NCI-H2029 (cell line): ENCODE results near the gene SLC2A6.

Source experiments
- DNase-seq: peaks from one replicate; lab custom pipeline; 2025; lab: John Stamatoyannopoulos, UW

The SLC2A6 gene, protein sequence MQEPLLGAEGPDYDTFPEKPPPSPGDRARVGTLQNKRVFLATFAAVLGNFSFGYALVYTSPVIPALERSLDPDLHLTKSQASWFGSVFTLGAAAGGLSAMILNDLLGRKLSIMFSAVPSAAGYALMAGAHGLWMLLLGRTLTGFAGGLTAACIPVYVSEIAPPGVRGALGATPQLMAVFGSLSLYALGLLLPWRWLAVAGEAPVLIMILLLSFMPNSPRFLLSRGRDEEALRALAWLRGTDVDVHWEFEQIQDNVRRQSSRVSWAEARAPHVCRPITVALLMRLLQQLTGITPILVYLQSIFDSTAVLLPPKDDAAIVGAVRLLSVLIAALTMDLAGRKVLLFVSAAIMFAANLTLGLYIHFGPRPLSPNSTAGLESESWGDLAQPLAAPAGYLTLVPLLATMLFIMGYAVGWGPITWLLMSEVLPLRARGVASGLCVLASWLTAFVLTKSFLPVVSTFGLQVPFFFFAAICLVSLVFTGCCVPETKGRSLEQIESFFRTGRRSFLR

DNA sequence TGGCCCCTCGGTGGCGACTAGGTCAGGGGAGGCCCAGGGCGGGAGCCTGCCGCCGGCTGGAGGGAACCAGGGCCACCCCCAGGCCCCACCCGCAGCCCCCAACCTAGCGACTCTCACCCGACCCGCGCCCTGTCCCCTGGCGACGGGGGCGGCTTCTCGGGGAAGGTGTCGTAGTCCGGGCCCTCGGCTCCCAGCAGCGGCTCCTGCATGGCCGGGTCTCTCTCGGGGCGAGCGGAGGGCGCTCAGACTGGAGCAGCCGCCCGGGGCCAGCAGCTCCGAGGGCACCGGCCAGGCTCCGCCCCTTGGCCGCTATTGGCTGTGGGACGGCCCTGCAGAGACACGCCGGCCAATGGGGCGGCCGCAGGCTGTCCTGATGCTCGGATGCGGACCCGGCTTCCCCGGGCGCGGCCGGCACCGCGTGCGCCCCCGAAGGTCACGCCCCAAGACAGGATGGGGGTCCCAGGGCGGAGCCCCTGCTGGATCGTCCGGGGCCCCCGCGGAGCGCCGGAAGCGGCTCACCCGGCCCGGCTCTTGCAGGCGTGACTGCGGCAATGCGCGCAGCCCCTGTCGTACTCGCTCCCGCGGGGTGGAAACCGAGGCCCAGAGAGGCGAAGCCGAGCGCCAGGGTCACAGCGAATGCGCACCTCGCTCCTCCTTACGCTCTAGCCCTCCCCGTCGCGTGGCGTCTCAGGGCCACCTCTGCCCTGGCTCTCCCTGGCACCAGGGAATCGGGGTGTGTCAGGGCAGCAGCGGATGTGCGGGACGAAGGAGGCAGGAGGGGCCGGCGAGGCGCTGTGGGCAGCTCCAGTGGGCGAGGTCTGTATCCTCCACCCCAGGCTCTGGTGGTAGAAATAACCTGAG, at the start of gene SLC2A6:
TSS of gene SLC2A6 (minus strand) at position 249 of the 861 bp plus-strand sequence. CDS start at position 209, 40 bp downstream.
- peak; percentile 49 for DNase-seq

DNA sequence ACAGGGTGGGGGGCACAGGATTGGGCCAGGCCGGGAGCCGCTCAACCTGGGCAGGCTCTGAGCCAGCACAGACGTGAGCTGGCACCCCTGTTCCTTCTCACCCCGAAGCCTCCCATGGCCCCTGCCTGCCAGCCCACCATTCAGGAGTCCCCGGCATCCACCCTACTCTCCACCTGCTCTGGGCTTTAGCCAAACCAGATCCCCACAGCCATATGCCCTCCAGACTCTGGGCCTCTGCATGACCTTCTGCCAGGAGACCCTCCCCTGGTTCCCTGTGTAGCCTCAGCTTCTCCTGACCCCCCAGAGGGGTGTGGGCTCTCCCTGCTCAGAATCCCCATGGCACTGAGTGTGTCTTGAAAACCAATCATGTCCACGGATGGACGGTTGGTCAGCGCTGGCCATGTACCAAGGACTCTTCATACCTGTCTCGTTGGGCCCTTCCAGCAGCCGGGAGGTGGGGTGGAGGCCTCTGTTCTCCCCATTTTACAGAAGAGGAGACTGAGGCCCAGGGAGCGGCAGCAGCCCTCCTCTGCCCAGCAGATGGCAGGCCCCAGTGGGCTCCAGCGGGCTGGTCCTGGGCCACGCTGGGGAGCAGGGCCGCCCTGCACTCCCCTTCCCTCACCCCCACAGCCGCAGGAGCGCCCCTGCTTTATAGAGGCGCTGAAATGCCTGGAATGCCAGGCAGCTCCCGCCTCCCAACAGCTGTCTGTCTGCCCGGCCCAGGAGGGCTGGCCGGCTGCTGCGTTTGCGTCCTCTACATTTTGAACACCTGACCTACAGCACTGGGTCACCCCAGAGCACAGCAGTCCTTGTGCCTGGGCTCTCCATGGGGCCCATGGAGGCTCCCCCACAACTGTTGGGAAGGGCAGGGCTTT, 49.3 kb upstream of the SLC2A6 start:
- DNase-seq = no peak

DNA sequence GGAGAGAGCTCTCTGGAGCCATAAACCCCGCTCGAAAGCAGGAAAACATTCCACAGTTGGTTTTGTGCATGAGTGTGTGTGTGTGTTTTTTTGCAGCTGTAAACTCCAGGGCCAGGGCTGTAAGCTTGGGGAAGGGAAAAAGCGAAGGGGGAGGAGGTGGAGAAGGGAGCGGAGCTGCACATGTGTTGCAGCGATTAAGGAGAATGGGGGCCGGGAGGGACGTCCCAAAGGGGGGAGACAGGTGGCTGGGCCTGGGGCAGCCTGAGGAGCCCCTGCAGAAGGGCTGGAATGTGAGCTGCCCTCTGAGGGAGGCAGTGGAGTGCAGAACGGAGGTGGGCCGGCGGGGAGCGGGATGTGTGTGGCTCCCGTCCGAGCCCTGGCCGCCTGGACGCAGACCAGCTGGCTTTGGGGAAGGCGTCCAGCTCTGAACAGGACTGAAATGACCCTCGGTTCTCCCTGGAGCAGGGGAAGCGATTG, 48.6 kb upstream of the SLC2A6 start:
- no peak for DNase-seq

DNA sequence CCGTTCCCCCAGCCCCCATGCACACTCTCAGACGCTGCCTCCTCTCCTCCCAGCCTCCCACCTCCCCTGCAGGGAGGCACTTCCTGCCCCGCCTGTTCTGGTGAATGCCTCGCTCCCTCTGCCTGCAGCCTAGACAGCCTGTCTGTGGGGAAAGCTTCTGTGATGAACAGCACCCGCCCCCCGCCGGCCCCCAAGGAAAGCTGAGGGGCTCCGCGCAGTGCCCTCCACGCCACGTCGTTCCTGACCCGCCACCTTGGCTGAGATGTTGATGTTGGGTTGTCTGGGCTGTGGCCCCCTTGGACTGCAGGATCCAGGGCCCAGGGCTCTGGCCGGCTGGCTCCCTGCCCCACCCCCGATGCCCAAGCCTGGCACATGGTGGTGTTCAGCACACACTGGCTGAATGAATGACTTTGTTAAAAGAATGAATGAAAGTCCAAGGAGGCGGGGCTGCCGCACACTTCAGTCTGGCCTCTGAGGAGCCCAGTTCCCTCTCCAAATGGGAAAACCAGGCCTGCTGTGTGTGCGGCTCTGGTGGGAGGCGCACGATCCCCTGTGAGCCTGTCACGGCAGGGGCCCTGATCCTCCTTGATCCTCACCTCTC, 47.9 kb upstream of the SLC2A6 start:
- DNase-seq = no peak

DNA sequence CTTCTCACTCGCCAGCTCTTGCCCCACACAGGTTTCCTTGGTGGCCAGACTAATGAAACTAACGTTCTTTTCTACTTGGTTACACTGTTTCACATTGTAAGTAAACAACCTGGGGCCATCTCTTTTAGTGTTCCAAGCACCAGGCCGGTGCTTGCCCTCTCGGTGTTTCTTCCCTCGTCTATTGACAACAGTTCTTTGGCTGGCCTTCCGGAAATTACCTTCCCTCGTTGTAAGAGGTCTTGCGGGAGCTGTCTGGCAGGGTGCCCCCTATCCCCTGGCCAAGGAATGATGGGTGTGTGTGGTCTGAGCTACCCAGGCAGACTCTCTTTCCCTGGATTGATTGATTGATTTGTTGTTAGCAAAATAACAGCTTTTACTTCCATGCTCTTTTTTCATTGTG, 46.8 kb upstream of the SLC2A6 start:
- no peak for DNase-seq

DNA sequence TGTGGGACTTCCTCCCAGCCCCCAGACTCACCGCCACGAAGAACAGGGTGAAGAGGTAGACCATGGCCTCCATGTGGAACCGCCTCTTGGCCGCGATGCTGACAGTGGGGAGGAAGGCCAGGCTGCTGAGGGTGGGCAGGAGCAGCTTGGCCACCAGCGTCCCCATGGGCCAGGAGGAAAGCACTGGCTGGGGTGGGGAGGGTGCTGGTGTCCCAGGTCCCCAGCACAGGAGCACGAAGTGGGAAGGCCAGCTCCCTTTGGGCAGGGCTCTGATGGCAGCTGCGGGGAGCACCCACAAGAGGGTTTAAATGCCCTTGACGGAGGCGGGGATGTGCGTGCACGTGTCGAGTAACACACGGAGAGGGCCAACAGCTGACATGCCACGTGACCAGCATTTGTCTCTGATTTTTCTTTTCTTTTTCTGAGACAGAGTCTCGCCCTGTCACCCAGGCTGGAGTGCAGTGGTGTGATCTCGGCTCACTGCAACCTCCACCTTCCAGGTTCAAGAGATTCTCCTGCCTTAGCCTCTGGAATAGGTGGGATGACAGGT, 45.9 kb upstream of the SLC2A6 start, which contains the start of gene MYMK:
TSS of gene MYMK (minus strand) at position 281 of the 550 bp plus-strand sequence. CDS start at position 166, 115 bp downstream.
- DNase-seq = no peak

DNA sequence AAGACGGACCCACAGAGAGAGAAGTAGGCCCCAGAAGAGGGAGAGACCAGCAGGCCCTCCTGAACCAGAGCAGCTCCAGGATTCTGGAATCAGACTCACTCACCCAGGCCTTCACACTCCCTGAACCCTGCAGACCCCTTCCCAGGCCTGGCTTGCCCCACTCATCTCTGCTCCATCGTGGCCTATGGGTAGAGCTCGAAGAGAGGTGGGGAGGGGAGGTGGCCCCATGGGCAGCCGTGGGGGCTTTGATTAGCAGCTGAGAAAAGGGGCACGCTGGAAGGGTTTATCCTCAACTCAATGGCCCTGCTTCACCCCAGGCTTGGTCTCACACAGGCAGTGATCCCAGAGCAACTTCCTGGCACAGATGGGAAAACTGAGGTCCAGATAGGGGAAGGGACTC, 45.2 kb upstream of the SLC2A6 start:
- no peak for DNase-seq

DNA sequence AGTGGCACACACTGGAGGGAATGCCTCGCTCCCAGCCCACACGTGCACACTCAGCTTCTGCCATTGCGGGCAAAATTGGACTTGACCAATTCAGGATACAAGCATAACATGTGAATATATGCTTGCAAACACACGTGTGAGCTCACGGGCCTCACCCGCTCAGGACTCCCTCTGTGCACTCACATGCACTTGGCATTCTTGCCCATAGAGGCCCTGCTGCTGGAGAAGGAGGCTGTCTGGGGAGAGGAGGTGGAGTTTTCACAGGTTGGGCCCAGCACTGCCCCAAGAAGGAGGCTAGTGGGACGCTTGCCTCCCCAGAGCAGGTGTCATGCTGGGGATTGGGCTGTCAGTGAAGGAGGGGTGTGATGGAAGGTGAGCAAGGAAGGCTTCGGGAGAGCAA, 44.2 kb upstream of the SLC2A6 start:
- no peak for DNase-seq

DNA sequence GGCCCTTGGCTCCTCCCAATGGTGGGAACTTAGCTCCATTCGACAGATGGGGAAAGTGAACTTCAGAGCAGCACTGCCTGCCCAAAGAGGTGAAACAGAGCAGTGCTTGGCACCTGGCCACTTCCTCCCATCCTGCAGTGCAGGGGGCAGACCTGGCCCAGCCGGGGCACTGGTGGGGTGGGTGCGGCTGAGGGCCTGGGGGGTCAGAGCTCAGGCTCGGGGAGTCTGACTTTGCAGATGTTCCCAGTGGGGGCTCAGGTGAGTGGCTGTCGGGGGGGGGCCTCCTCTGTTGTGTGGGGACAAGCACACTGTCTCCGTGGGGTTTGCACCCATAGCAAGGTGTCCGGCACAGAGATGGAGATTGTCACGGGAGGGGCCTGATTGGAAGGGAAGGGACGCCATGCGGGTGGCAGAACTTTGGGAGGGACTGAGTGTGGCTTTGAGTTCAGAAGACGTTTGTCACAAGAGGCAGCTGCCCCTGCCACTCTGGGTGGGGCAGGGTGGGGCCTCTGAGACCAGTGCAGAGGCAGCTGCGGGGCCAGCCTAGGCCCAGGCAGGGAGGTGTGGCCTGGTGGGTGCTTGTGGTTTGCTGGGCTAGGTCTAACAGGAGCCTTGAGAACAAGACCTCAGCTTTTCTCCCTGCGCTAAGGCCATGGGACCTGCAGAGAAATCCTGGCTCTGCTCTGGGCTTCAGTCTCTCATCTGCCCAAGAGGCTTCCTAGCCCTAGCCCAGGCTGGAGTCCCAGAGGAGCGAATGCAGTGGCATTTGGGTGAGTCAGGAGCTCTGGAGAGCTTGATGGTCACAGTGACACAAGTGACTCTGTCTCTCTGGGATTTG, 43.4 kb upstream of the SLC2A6 start:
- no peak for DNase-seq

DNA sequence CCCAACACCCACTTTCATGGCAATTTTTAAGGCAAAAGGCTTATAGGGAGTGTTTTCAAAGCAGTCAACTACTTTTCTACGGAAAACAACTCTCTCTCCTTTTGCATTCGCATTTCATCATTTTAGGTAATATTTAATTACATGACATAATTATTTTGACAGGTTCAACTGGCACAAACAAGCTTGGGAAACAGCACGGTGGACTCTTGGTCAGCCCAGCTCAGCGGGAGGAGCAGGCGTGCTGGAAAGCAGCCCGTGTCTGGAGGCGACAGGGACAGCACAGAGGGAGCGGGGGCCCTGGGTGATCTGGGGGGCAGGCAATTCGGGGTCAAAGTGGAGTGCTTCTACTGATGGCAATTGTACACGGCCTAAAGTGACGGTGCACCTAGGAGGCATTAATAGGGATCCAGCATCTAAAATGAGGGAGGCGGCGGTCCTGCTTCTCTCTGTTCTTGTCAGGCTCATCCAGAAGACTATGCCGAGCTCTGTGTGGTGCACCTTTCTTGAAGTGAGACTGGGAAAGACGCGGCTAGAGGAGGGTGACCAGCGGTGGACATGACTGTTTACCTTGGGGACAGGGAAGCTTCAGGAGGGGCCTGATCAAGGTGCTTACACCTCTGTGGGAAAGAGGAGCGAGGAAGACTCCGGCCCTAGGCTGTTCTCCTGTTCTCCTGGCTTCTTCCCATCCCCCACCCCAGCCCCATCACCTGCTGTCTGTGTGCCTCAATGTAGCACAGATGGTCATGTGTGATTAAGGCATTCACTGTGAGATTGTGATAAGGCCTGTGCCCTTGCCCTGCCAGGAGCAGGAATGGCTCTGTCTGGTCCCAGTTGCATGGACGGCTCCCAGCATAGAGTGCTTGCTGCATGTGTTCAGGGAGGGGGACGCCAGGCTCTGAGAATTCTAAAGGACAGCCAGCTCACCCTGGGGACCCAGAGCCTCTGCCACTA, 42.5 kb upstream of the SLC2A6 start:
- DNase-seq = no peak

DNA sequence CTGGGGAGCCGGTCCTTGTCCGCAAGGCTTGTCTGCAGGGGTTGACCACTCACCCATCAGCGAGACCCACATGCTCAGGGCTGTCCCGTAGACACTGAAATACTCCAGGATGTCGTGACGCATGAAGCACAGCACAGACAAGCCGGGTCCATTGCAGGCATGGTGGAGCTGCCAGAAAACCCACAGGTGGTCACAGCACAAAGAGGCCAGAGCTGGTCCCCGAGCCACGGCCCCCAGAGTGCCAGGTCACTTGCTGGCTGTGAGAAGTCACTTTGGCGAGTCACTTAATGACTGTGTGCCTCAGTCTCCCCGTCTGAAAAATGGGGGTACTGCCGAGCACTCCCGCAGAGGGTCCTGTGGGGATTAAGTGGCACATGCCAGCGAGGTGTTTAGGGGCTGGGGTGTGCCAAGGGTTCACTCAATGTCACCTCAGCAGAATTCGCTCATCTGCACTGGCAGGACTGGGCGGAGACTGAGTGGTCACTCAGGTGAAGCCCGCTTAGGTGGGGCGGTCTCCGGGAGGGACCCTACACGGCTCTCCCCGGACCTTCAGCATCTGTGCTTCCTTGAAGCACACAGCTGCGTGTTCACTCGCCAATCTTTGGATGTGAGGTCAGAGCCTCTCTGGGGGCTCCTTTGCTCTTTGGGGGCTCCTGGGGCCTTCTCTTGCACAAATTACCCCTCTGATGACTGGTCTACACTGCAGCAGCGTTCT, 41.4 kb upstream of the SLC2A6 start:
- no peak for DNase-seq

DNA sequence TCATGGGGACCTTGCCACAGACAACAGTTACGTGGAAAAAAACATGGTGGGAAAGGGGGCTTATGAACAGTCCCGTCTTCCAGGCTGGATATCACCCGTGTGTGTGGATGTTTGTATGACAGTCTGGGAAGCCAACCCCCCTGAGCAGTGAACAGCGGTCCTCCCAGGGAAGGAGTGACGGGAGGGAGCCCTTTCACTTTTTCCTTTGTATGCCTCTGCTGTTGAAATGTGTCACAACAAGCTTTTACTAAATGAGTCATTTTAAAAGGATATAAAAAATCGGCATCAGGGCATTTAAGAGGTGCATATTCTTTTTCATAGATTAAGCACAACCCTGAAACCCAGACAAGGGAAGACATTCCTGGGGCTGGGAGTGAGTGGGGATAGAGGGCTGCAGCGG, 40.8 kb upstream of the SLC2A6 start:
- DNase-seq = no peak

DNA sequence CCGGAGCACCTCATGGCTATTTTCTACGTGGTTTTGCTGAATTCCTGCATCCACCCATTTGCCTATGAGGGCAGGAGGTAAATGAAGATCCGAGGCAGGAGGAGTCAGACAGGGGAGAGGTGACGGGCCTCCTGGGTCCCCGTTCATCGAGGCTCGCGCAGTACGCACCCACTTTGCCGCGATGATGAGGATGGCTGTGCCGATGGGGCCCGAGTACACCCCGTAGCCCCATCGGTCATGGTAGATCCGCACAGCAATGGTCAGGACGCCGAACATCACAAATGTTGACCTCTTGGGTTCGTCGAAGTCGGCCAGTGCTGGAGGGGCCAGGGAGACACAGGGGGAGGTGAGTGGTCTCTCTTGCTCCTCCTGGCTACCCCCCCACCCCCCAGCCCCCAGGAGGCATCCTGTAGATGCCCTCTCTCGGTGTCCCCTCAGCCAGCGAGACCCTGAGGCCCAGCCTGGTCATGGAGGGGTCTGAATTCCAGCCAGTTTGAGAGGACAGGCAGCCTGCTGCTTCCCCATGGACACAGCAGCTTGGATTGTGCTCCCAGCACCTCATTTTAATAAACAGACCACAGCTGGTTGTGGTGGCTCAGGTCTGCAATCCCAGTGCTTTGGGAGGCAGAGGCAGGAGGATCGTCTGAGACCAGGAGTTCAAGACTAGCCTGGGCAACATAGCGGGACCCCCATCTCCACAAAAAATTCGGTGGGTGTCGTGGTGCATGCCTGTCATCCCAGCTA, 40.0 kb upstream of the SLC2A6 start:
- no peak for DNase-seq

DNA sequence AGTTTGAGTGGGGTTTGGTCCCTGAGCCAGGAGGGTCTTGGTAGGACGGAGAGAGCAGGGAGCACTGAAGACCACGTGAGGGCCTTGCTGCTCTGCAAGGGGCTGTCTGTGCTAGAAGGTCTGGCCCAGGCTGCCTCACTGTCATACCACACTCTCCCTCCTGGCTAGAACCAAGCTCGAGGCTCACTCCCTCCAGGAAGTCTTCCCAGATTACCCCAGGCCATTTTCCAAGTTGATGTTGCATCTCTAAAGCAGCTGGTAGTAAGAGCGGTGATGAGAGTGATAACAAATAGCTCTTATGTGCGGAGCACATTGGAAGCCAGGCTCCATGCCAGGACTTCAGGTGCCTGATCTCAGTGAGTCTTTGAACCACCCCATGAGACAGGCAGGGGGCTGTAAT, 39.3 kb upstream of the SLC2A6 start:
- peak; percentile 90 for DNase-seq

DNA sequence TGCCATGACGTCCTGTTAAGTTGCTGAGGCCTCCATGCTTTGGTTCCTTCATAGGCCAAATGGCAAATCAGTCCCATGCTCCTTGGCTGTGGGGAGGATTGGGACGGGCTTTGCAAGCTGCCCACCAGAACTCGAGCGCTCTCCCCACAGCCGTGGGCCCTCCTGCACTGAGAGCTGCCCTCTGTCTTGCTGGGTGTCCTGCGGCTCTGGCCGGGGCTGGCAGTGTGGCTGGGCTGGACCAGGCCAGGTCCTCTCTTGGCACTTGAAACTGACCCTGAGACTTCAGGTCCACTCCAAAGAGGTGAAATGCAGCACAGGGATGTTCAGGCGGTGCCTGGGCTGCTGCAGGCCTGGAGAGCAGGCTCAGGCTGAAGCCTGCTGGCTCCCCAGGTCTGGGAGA, 38.8 kb upstream of the SLC2A6 start:
- no peak for DNase-seq

DNA sequence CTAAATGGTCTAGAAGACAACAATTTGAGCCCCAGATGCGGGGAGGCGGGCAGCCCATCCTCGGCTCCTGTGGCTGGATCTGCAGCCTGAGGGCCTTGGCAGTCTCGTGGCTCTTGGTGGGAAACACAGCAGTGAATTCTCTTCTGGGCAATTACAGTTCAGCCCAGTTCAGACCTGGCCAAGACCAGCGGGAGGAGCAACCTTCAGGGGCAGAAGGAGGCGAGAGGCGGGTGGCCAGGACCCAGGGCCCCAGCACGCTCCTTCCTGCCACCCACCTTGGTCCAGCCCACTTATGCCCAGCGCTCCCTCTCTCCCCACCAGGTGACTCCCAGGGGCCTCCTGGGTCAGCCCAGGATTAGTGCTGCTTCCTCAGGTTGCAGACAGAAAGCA, 38.1 kb upstream of the SLC2A6 start:
- DNase-seq = no peak

DNA sequence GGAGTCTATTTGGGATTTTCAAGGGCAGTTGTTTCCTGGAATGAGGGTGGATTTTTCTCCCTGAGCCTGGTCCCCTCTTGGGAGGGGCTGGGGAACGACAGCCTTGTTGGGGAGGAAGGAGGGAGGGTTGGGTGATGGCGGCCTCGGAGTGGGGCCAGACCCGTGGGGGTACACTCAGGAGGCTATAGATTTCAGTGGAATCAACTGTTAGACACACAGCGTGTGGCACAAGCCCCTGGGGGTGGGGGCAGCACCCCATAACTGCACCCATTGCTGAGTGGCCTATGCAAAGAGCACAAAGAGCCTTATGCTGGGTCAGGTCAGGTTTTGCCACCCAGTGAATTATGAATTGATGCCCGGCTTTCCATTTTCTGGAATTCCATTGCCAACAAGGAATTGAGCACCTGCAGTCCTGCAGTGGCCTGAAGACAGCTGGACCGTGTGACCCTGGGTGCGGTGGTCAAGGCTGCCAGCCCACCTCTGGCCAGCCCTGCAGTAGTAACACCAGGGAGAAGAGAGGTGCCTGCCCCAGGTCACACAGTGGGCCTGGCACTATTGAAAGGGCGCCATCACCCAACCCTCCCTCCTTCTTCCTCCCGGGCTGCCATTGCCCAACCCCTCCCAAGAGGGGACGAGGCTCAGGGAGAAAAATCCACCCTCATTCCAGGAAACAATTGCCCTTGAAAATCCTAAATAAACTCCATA, 37.5 kb upstream of the SLC2A6 start:
- DNase-seq = no peak
